Measurements from ENCODE around the gene NKAIN2.

NKAIN2 gene

DNA sequence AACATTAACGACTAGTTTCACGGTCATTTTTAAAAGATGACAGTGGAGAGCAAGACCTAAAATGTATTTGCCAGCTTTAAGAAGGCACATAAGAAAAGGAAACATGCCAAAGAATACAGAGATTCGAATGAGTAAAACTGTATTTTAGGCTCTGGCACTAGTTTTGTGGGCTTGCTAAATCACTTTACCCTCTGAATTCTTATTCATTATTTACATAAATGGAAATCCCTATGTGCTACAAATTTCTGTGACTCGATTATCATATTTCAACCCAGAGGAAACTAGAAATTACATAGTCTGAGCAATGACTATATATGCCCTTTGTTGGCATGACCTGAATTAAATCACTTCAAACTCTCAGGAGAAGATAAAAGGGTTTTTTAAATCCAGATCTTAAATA lies 716.8 kb downstream of the NKAIN2 start:
- H2BK12ac ChIP-seq (ENCODE audit: low read length) = no peak overlapping the region
- WGBS (ENCODE audit: extremely low coverage, insufficient coverage, insufficient read length) = no CpG with 5 or more reads among the region's 4 CpGs
- no peak overlapping the region for H3K4me3 ChIP-seq (ENCODE audit: low read depth, low read length)
- no peak overlapping the region for H3K23ac ChIP-seq (ENCODE audit: low read length)
- H4K12ac ChIP-seq (ENCODE audit: low read depth, low read length) = no peak overlapping the region
- H3K14ac ChIP-seq (ENCODE audit: low read length) = no peak overlapping the region
- no peak overlapping the region for H2BK5ac ChIP-seq (ENCODE audit: low read depth, low read length, poor library complexity)
- no peak overlapping the region for H3K18ac ChIP-seq (ENCODE audit: low read length)
- H3K27me3 ChIP-seq (ENCODE audit: insufficient read depth, low read length) = no peaks in the 10 kb centered on the region
- no peak overlapping the region for H3K4ac ChIP-seq (ENCODE audit: low read depth, low read length)
- no peaks in the 10 kb centered on the region for H3K36me3 ChIP-seq (ENCODE audit: control insufficient read depth in 1 of 2, insufficient read depth in 2 of 2, low read length in 2 of 2)
- H3K79me2 ChIP-seq (ENCODE audit: control insufficient read depth, insufficient read depth, low read length, poor library complexity) = no peaks in the 10 kb centered on the region
- H4K8ac ChIP-seq (ENCODE audit: low read depth, low read length) = no peak overlapping the region
- no peak overlapping the region for H2AFZ ChIP-seq (ENCODE audit: insufficient read depth, low read length, poor library complexity)
- H4K91ac ChIP-seq (ENCODE audit: low read depth, low read length) = no peak overlapping the region
- no peak overlapping the region for H2BK120ac ChIP-seq (ENCODE audit: insufficient read depth, low read length, poor library complexity)
- no peaks in the 10 kb centered on the region for H3K9me3 ChIP-seq (ENCODE audit: insufficient read depth, low read depth, low read length)
- no peaks in the 10 kb centered on the region for H3K79me1 ChIP-seq (ENCODE audit: low read length)
- no peak for DNase-seq
- H3K27ac ChIP-seq (ENCODE audit: low read depth, low read length) = no peak overlapping the region
- H3K4me2 ChIP-seq (ENCODE audit: low read length) = no peak overlapping the region
- no peak overlapping the region for H3K9ac ChIP-seq (ENCODE audit: low read length)
- no peak overlapping the region for H2AK5ac ChIP-seq (ENCODE audit: low read length)
- no peaks in the 10 kb centered on the region for H3K4me1 ChIP-seq (ENCODE audit: control insufficient read depth in 1 of 2, insufficient read depth in 2 of 2, low read length in 2 of 2)

DNA sequence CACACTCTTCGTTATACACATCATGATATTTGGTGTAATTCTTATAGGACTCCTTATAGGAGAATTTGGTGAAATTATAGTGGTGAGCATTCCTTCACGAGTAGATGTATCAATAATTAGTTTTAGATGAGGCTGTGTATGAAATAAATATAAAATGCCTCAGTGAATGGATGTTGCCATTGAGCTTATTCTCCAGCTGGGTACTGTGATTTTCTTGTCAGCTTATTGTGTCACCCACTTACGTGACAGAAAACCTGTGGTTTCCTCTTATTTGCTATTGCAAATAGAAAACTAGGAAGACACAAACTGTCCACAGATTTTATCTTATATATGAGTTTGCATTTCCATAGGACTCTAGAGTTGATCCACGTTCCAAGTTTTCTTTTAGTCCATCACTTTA lies 718.7 kb downstream of the NKAIN2 start:
- Histone ChIP-seq H3K27ac (ENCODE audit: low read depth, low read length) (no peak overlapping the region), H3K79me1 (ENCODE audit: low read length) (no peaks in the 10 kb centered on the region), H3K79me2 (ENCODE audit: control insufficient read depth, insufficient read depth, low read length, poor library complexity) (no peaks in the 10 kb centered on the region), H3K18ac (ENCODE audit: low read length) (no peak overlapping the region), H2AK5ac (ENCODE audit: low read length) (no peak overlapping the region), H2BK120ac (ENCODE audit: insufficient read depth, low read length, poor library complexity) (no peak overlapping the region), H4K91ac (ENCODE audit: low read depth, low read length) (no peak overlapping the region), H4K12ac (ENCODE audit: low read depth, low read length) (no peak overlapping the region), H4K8ac (ENCODE audit: low read depth, low read length) (no peak overlapping the region), H2BK12ac (ENCODE audit: low read length) (no peak overlapping the region), H2AFZ (ENCODE audit: insufficient read depth, low read length, poor library complexity) (no peak overlapping the region), H3K14ac (ENCODE audit: low read length) (no peak overlapping the region), H3K4me2 (ENCODE audit: low read length) (no peak overlapping the region), H3K9ac (ENCODE audit: low read length) (no peak overlapping the region), H3K4me1 (ENCODE audit: control insufficient read depth in 1 of 2, insufficient read depth in 2 of 2, low read length in 2 of 2) (no peaks in the 10 kb centered on the region), H2BK5ac (ENCODE audit: low read depth, low read length, poor library complexity) (no peak overlapping the region), H3K27me3 (ENCODE audit: insufficient read depth, low read length) (no peaks in the 10 kb centered on the region), H3K23ac (ENCODE audit: low read length) (no peak overlapping the region), H3K36me3 (ENCODE audit: control insufficient read depth in 1 of 2, insufficient read depth in 2 of 2, low read length in 2 of 2) (no peaks in the 10 kb centered on the region), H3K4ac (ENCODE audit: low read depth, low read length) (no peak overlapping the region), H3K9me3 (ENCODE audit: insufficient read depth, low read depth, low read length) (no peaks in the 10 kb centered on the region), H3K4me3 (ENCODE audit: low read depth, low read length) (no peak overlapping the region)
- DNase-seq = no peak
- no CpG with 5 or more reads among the region's 4 CpGs for WGBS (ENCODE audit: extremely low coverage, insufficient coverage, insufficient read length)

DNA sequence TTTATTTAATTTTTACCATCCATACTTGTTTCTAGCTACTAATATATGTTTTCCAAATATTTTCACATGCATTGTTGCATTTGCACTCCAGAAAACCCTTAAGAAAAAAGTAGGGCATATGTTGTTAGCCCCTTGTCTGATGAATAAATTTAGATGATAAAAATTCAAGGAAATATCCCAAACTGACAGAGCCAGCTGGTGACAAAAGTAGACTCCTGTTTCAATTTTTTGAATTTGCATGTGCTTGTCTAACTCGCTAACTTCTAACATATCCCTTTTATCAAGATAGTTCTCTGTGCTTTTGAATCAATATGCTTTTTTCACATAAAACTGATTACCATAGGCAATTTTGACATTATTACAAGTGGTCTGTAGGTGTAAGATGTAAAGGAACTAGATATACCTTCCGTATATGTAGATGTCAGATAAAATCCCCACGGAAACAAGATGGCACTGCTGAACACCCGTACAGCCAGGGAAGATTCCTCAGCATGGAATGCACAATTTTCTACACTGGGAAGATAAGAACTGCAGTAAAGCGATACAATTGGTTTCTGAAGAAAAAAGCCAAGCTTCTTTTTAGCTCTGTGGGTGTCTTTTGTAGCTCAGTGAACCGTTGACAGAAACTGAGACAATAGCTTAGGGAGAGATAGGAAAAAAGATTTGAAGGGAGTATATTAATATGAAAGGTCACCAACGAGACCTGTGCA lies 721.0 kb downstream of the NKAIN2 start:
- H3K9ac ChIP-seq (ENCODE audit: low read length) = no peak overlapping the region
- H2AFZ ChIP-seq (ENCODE audit: insufficient read depth, low read length, poor library complexity) = no peak overlapping the region
- no peak overlapping the region for H3K4ac ChIP-seq (ENCODE audit: low read depth, low read length)
- no peak overlapping the region for H2BK5ac ChIP-seq (ENCODE audit: low read depth, low read length, poor library complexity)
- no peak overlapping the region for H3K27ac ChIP-seq (ENCODE audit: low read depth, low read length)
- no peak overlapping the region for H3K4me3 ChIP-seq (ENCODE audit: low read depth, low read length)
- no peak overlapping the region for H4K8ac ChIP-seq (ENCODE audit: low read depth, low read length)
- H3K4me2 ChIP-seq (ENCODE audit: low read length) = no peak overlapping the region
- H3K4me1 ChIP-seq (ENCODE audit: control insufficient read depth in 1 of 2, insufficient read depth in 2 of 2, low read length in 2 of 2) = no peaks in the 10 kb centered on the region
- H3K36me3 ChIP-seq (ENCODE audit: control insufficient read depth in 1 of 2, insufficient read depth in 2 of 2, low read length in 2 of 2) = no peaks in the 10 kb centered on the region
- WGBS (ENCODE audit: extremely low coverage, insufficient coverage, insufficient read length) = no CpG with 5 or more reads among the region's 7 CpGs
- no peak overlapping the region for H3K14ac ChIP-seq (ENCODE audit: low read length)
- no peak overlapping the region for H2BK12ac ChIP-seq (ENCODE audit: low read length)
- H3K79me1 ChIP-seq (ENCODE audit: low read length) = no peaks in the 10 kb centered on the region
- DNase-seq = peak in 1 of 2 donors; percentile 57
- H3K9me3 ChIP-seq (ENCODE audit: insufficient read depth, low read depth, low read length) = no peaks in the 10 kb centered on the region
- no peaks in the 10 kb centered on the region for H3K79me2 ChIP-seq (ENCODE audit: control insufficient read depth, insufficient read depth, low read length, poor library complexity)
- H2AK5ac ChIP-seq (ENCODE audit: low read length) = no peak overlapping the region
- no peak overlapping the region for H2BK120ac ChIP-seq (ENCODE audit: insufficient read depth, low read length, poor library complexity)
- H3K18ac ChIP-seq (ENCODE audit: low read length) = no peak overlapping the region
- no peak overlapping the region for H4K12ac ChIP-seq (ENCODE audit: low read depth, low read length)
- no peaks in the 10 kb centered on the region for H3K27me3 ChIP-seq (ENCODE audit: insufficient read depth, low read length)
- no peak overlapping the region for H3K23ac ChIP-seq (ENCODE audit: low read length)
- H4K91ac ChIP-seq (ENCODE audit: low read depth, low read length) = no peak overlapping the region

DNA sequence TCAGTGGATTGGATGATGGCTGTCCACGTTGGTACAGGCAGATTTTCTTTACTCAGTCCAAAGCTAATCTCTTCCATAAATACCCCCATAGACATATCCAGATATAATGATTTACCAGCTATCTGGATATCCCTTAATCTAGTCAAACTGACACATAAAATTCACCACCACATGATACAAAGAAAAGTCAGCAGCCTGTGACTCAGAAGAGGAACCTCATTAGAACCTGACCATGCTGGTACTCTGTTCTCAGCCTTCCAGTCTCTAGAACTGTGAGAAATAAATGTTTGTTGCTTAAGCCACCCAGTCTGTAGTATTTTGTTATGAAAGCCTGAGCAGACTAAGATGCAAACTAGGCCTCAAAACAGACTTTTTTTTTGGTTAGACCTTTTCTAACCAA lies 727.3 kb downstream of the NKAIN2 start:
- peaks cover 0 to 2% of the 10 kb centered on the region in 2 experiments for H3K4me1 ChIP-seq (ENCODE audit: control insufficient read depth in 1 of 2, insufficient read depth in 2 of 2, low read length in 2 of 2)
- H3K4ac ChIP-seq (ENCODE audit: low read depth, low read length) = no peak overlapping the region
- no peak overlapping the region for H4K91ac ChIP-seq (ENCODE audit: low read depth, low read length)
- no peak overlapping the region for H4K8ac ChIP-seq (ENCODE audit: low read depth, low read length)
- no peak overlapping the region for H3K9ac ChIP-seq (ENCODE audit: low read length)
- H3K79me2 ChIP-seq (ENCODE audit: control insufficient read depth, insufficient read depth, low read length, poor library complexity) = no peaks in the 10 kb centered on the region
- H2BK5ac ChIP-seq (ENCODE audit: low read depth, low read length, poor library complexity) = no peak overlapping the region
- no peaks in the 10 kb centered on the region for H3K79me1 ChIP-seq (ENCODE audit: low read length)
- no peak overlapping the region for H2AK5ac ChIP-seq (ENCODE audit: low read length)
- DNase-seq = peak; percentile 63 to 72
- no peak overlapping the region for H3K4me2 ChIP-seq (ENCODE audit: low read length)
- H3K14ac ChIP-seq (ENCODE audit: low read length) = no peak overlapping the region
- H3K27ac ChIP-seq (ENCODE audit: low read depth, low read length) = no peak overlapping the region
- no peaks in the 10 kb centered on the region for H3K9me3 ChIP-seq (ENCODE audit: insufficient read depth, low read depth, low read length)
- H3K18ac ChIP-seq (ENCODE audit: low read length) = no peak overlapping the region
- WGBS (ENCODE audit: extremely low coverage, insufficient coverage, insufficient read length) = no CpG with 5 or more reads among the region's 1 CpG
- no peak overlapping the region for H3K23ac ChIP-seq (ENCODE audit: low read length)
- no peak overlapping the region for H2BK120ac ChIP-seq (ENCODE audit: insufficient read depth, low read length, poor library complexity)
- H3K4me3 ChIP-seq (ENCODE audit: low read depth, low read length) = no peak overlapping the region
- H3K27me3 ChIP-seq (ENCODE audit: insufficient read depth, low read length) = no peaks in the 10 kb centered on the region
- H2AFZ ChIP-seq (ENCODE audit: insufficient read depth, low read length, poor library complexity) = no peak overlapping the region
- H4K12ac ChIP-seq (ENCODE audit: low read depth, low read length) = no peak overlapping the region
- no peak overlapping the region for H2BK12ac ChIP-seq (ENCODE audit: low read length)
- H3K36me3 ChIP-seq (ENCODE audit: control insufficient read depth in 1 of 2, insufficient read depth in 2 of 2, low read length in 2 of 2) = no peaks in the 10 kb centered on the region
